ENCODE results near the gene HOXD1. TPM values are rescaled to one million over a fixed set of nuclear protein-coding genes. Genes with fewer than 3 reads are reported as not detected.

The HOXD1 gene
- total RNA-seq, 4 donors from 2014 or later = 0.85 to 0.89 TPM; not detected in 2

GRCh38 chr2:176155356-176156044, 33.0 kb upstream of the HOXD1 start:
- H3K9me3 ChIP-seq = no peaks in the 10 kb centered on the region
- H3K4me1 ChIP-seq = peaks cover 46% of the 10 kb centered on the region
- H3K36me3 ChIP-seq = peaks cover 6% of the 10 kb centered on the region
- no peak for TF ChIP-seq POLR2A (IDR thresholded peaks at IDR 0.05)
- TF ChIP-seq, protein P1, sequence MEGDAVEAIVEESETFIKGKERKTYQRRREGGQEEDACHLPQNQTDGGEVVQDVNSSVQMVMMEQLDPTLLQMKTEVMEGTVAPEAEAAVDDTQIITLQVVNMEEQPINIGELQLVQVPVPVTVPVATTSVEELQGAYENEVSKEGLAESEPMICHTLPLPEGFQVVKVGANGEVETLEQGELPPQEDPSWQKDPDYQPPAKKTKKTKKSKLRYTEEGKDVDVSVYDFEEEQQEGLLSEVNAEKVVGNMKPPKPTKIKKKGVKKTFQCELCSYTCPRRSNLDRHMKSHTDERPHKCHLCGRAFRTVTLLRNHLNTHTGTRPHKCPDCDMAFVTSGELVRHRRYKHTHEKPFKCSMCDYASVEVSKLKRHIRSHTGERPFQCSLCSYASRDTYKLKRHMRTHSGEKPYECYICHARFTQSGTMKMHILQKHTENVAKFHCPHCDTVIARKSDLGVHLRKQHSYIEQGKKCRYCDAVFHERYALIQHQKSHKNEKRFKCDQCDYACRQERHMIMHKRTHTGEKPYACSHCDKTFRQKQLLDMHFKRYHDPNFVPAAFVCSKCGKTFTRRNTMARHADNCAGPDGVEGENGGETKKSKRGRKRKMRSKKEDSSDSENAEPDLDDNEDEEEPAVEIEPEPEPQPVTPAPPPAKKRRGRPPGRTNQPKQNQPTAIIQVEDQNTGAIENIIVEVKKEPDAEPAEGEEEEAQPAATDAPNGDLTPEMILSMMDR (IDR thresholded peaks at IDR 0.05) = no peak
- no peak for TF ChIP-seq EP300 (IDR thresholded peaks at IDR 0.05)
- TF ChIP-seq POLR2AphosphoS5 (IDR thresholded peaks at IDR 0.05) = no peak
- peaks cover 99% of the 10 kb centered on the region for H3K27me3 ChIP-seq
- H3K4me3 ChIP-seq = no peak overlapping the region
- no peak for DNase-seq (ENCODE audit: low spot score in 2 of 2)
- WGBS = 68% methylated on average over 6 of the region's 6 CpGs
- no peak overlapping the region for H3K27ac ChIP-seq

DNA sequence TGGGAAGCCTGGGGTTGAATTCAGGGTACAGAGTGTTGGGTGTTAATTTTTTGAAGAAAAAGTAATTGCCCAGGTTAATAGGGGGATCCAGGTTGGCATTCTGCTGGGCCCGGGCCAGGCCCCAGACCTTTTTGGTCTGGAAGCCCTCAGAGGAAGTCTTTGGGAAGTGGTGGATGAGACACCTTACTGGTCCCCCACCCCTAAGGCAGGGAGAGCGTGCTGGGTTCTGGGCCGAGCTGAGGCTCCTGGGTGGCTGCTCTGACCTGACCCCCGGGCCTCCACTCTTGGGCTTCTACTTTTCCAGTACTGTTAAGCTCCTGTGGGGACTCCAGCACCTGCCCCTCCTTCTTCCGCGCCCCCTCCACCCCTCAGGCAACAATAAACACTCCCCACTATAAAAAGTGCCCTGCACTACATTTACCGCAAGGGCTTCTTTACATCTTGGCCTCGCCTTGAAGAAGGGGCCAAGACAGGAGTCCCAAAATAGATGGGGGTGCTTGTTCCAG, 32.1 kb upstream of the HOXD1 start:
- WGBS = 65% methylated on average over 8 of the region's 8 CpGs
- Histone ChIP-seq H3K36me3 (peaks cover 6% of the 10 kb centered on the region), H3K27ac (no peak overlapping the region), H3K9me3 (no peaks in the 10 kb centered on the region), H3K4me1 (peaks cover 51% of the 10 kb centered on the region), H3K27me3 (peaks cover 99% of the 10 kb centered on the region), H3K4me3 (peak overlapping the region; percentile 45)
- TF ChIP-seq POLR2A (IDR thresholded peaks at IDR 0.05) = no peak
- TF ChIP-seq, protein P1 (IDR thresholded peaks at IDR 0.05) = no peak
- TF ChIP-seq POLR2AphosphoS5 (IDR thresholded peaks at IDR 0.05) = no peak
- TF ChIP-seq EP300 (IDR thresholded peaks at IDR 0.05) = no peak
- DNase-seq (ENCODE audit: low spot score in 2 of 2) = no peak

DNA sequence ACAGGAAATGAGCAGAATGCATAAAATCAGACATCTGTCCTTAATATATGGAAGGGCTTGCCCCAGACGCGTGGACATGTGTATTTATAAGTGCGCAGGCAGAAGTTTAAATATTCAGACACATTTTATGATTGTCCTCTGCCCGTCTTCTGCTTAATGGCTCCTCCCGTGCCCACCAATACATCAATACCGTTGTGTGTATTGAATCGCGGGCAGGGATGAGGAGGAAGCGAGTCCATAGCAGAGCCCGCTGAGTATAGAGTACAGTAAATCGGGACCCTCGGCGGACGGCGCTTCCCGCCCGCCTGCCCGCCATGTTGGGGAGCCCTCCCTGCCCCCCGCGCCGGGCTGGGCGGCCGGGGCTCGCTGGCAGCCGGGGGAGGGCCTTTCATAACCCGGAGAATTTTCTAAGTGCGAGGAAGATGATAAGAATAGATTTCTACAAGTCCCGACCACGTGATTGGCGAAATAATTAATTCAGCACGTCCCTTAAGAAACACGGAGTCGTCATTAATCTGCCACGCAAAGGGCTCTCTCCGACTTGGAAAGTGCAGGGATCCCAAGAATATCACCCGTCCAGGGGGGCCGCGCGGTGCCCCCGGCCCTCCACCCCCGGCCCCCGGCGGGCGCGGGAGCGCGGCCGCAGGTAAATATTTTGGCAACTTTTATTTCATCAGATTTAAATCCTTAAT, 31.5 kb upstream of the HOXD1 start, which contains the start of gene HOXD3:
HOXD3 (plus strand) TSS at position 501 of the 692 bp plus-strand sequence. CDS start 11,808 bp downstream, outside the sequence.
- H3K9me3 ChIP-seq = no peaks in the 10 kb centered on the region
- TF ChIP-seq, protein P1 (IDR thresholded peaks at IDR 0.05) = no peak
- no peak for TF ChIP-seq EP300 (IDR thresholded peaks at IDR 0.05)
- DNase-seq (ENCODE audit: low spot score in 2 of 2) = no peak
- peaks cover 99% of the 10 kb centered on the region for H3K27me3 ChIP-seq
- H3K27ac ChIP-seq = no peak within 1 kb of the TSS
- peaks cover 6% of the 10 kb centered on the region for H3K36me3 ChIP-seq
- peak within 1 kb of the TSS; percentile 45 for H3K4me3 ChIP-seq
- peaks cover 52% of the 10 kb centered on the region for H3K4me1 ChIP-seq
- WGBS = 31% methylated on average over 13 of the region's 48 CpGs

GRCh38 chr2:176157499-176158185, 30.8 kb upstream of the HOXD1 start:
- peaks cover 99% of the 10 kb centered on the region for H3K27me3 ChIP-seq
- peaks cover 53% of the 10 kb centered on the region for H3K4me1 ChIP-seq
- H3K4me3 ChIP-seq = peak overlapping the region; percentile 45
- DNase-seq (ENCODE audit: low spot score in 2 of 2) = peak in 1 of 2 donors; percentile 58
- 5% methylated on average over 33 of the region's 43 CpGs for WGBS
- TF ChIP-seq, protein P1 (IDR thresholded peaks at IDR 0.05) = no peak
- no peak for TF ChIP-seq EP300 (IDR thresholded peaks at IDR 0.05)
- no peak for TF ChIP-seq POLR2A (IDR thresholded peaks at IDR 0.05)
- TF ChIP-seq POLR2AphosphoS5 (IDR thresholded peaks at IDR 0.05) = no peak
- no peaks in the 10 kb centered on the region for H3K9me3 ChIP-seq
- peaks cover 6% of the 10 kb centered on the region for H3K36me3 ChIP-seq
- no peak overlapping the region for H3K27ac ChIP-seq

Measured in suprapubic skin (tissue), 4 donors.